SU-DHL-6 (cell line): ENCODE data around the gene SCN8A.

Source experiments
- CTCF ChIP-seq: fragments of 200-600 bp; sonication (generic); IDR thresholded peaks from one replicate; pipeline ENCODE4 v1.5.1; 2017; ENCODE audit warnings: antibody characterized with exemption, mild to moderate bottlenecking, low read length, moderate library complexity; ENCODE audit not compliant: insufficient read depth, poor library complexity, severe bottlenecking
- EZH2phosphoT487 ChIP-seq: fragments of 200-600 bp; sonication (generic), shearing (Covaris generic); conservative IDR thresholded peaks from 2 replicates; pipeline ENCODE4 v1.6.1; 2018; ENCODE audit warnings: mild to moderate bottlenecking, antibody characterized with exemption, low read length, moderate library complexity, mixed read lengths

GRCh38 chr12:51759175-51759574 lies 168.1 kb downstream of the SCN8A start:
- TF ChIP-seq CTCF (no peak), EZH2phosphoT487 (no peak)
